GM21619 (cell line): Measurements from ENCODE around the gene WAPL.

Experiments
- ATAC-seq: cut with Tn5 transposase; IDR thresholded peaks from one replicate; pipeline ENCODE4 v1.9.1; 2021; ENCODE audit not compliant: unreplicated experiment

The WAPL gene

GRCh38 chr10:86411852-86412560, 109.6 kb downstream of the WAPL start:
- ATAC-seq, result no peak

- ATAC-seq, result peak; percentile 45
Measured at GRCh38 chr10:86411281-86411841, 110.2 kb downstream of the WAPL start.

- no peak for ATAC-seq
Measured at GRCh38 chr10:86410542-86411124, 111.0 kb downstream of the WAPL start.

GRCh38 chr10:86409183-86409582, 112.4 kb downstream of the WAPL start:
- ATAC-seq, result no peak

- ATAC-seq, result no peak
Measured at GRCh38 chr10:86403183-86403797, 118.3 kb downstream of the WAPL start.

- ATAC-seq, result no peak
Measured at GRCh38 chr10:86402283-86402941, 119.2 kb downstream of the WAPL start.

GRCh38 chr10:86401588-86402282, 119.9 kb downstream of the WAPL start:
- ATAC-seq, result no peak

- peak; percentile 30 for ATAC-seq
Measured at GRCh38 chr10:86400705-86401587, 120.6 kb downstream of the WAPL start.

- peak; percentile 85 for ATAC-seq
Measured at GRCh38 chr10:86399879-86400704, 121.5 kb downstream of the WAPL start.

GRCh38 chr10:86399514-86399878, 122.1 kb downstream of the WAPL start:
- no peak for ATAC-seq

- no peak for ATAC-seq
Measured at GRCh38 chr10:86397120-86397519, 124.5 kb downstream of the WAPL start.

GRCh38 chr10:86393862-86394455, 127.6 kb downstream of the WAPL start:
- no peak for ATAC-seq

- ATAC-seq, result no peak
Measured at GRCh38 chr10:86393362-86393761, 128.2 kb downstream of the WAPL start.

- ATAC-seq, result peak; percentile 63
Measured at GRCh38 chr10:86392723-86393094, 128.9 kb downstream of the WAPL start.

- ATAC-seq, result peak; percentile 5
Measured at GRCh38 chr10:86391986-86392722, 129.4 kb downstream of the WAPL start.

- ATAC-seq, result no peak
Measured at GRCh38 chr10:86391236-86391840, 130.3 kb downstream of the WAPL start.

GRCh38 chr10:86390337-86391120, 131.1 kb downstream of the WAPL start:
- no peak for ATAC-seq
